HepG2 (cell line): ENCODE data around the gene CITED4. TPM values are rescaled to one million over a fixed set of nuclear protein-coding genes. Genes with fewer than 3 reads are reported as not detected.
A peak's percentile ranks its signal among the peaks of the same experiment; 100 is the strongest.

Experiments used
- ATAC-seq: fragments of 200-7000 bp; cut with Tn5 transposase; 3 replicates; pipeline ENCODE4 v1.9.1; 2020; ENCODE audit warnings: mild to moderate bottlenecking, moderate library complexity
- BruUV-seq: library from RNA; stranded (reverse); fragments of 400-500 nt; replicated peaks from 2 replicates; lab custom pipeline; 2021; lab: Mats Ljungman, UMichigan
- CTCF ChIA-PET: fragments of 300-600 bp; formaldehyde crosslinking; extraction: SDS; loops from one replicate; lab custom pipeline; 2021; ENCODE audit warnings: low total read pairs, inconsistent platforms, low intra/inter-chr PET ratio; lab: Yijun Ruan, JAX
- POLR2A ChIA-PET: fragments of 350-600 bp; sonication (Branson Sonifier 250); formaldehyde crosslinking; loops from one replicate; lab custom pipeline; 2020; ENCODE audit warnings: antibody characterized with exemption, inconsistent platforms; lab: Yijun Ruan, JAX
- DNase-seq: peaks from one replicate; pipeline ENCODE4 v3.0.0-alpha.2; 2015; ENCODE audit warnings: low spot score
- FAIRE-seq: peaks from 3 replicates; lab custom pipeline; 2011; peaks lifted over from hg19 to GRCh38; lab: Jason Lieb, UNC
- H2AFZ ChIP-seq: one replicate; pipeline ENCODE4 v1.6.1; 2011; ENCODE audit warnings: low read length, inconsistent platforms
- H3K27ac ChIP-seq: fragments of 300-600 bp; 3 replicates; pipeline ENCODE4 v1.8.0; 2011; ENCODE audit warnings: mixed run types, mild to moderate bottlenecking, mixed read lengths, low read length, inconsistent platforms; ENCODE audit not compliant: insufficient read depth; ENCODE audit errors: extremely low read length
- H3K27me3 ChIP-seq, 2 experiments: fragments of 200-600 bp in 1 of 2; 2 replicates in 1 of 2; 3 replicates in 1 of 2; pipeline versions ENCODE4 v1.6.0 to v1.8.0; 2011; ENCODE audit warnings: low read length in 2 of 2, mild to moderate bottlenecking in 2 of 2, moderate library complexity in 2 of 2, inconsistent platforms in 1 of 2; ENCODE audit not compliant: insufficient read depth in 2 of 2, control insufficient read depth in 1 of 2
- H3K36me3 ChIP-seq, 2 experiments: fragments of 200-600 bp in 1 of 2; replicated peaks in 1 of 2; 2 replicates in 1 of 2; 3 replicates in 1 of 2; pipeline versions ENCODE4 v1.5.1 to v1.8.0; 2011; ENCODE audit warnings: low read length in 2 of 2, inconsistent platforms in 1 of 2; ENCODE audit not compliant: insufficient read depth in 2 of 2, control insufficient read depth in 1 of 2
- H3K4me1 ChIP-seq: 2 replicates; pipeline ENCODE4 v1.5.1; 2012; ENCODE audit warnings: low read length, inconsistent platforms; ENCODE audit not compliant: insufficient read depth
- H3K4me2 ChIP-seq: 2 replicates; pipeline ENCODE4 v1.6.0; 2011; ENCODE audit warnings: low read depth, low read length, inconsistent platforms
- H3K4me3 ChIP-seq, 3 experiments: fragments of 200-600 bp in 1 of 3; sonication (generic), shearing (Covaris generic) in 1 of 3; replicated peaks in 1 of 3; 2 replicates each; pipeline ENCODE4 v1.5.1; 2011 to 2016; ENCODE audit warnings: low read length in 3 of 3, inconsistent platforms in 2 of 3, low read depth in 2 of 3, mild to moderate bottlenecking in 2 of 3, control low read depth in 1 of 3, mixed read lengths in 1 of 3; ENCODE audit not compliant: insufficient read depth in 1 of 3
- H3K79me2 ChIP-seq: one replicate; pipeline ENCODE4 v1.6.1; 2011; ENCODE audit warnings: low read length, inconsistent platforms; ENCODE audit not compliant: insufficient read depth
- H3K9ac ChIP-seq: 2 replicates; pipeline ENCODE4 v1.6.0; 2011; ENCODE audit warnings: mild to moderate bottlenecking, low read depth, low read length, inconsistent platforms; ENCODE audit not compliant: insufficient read depth
- H3K9me3 ChIP-seq: 2 replicates; pipeline ENCODE4 v1.5.1; 2012; ENCODE audit warnings: mild to moderate bottlenecking, low read length
- H4K20me1 ChIP-seq: 2 replicates; pipeline ENCODE4 v1.6.0; 2011; ENCODE audit warnings: inconsistent platforms, mild to moderate bottlenecking, low read length, moderate library complexity; ENCODE audit not compliant: insufficient read depth
- HINFP ChIP-seq: sonication (generic); formaldehyde crosslinking; IDR thresholded peaks from 2 replicates; pipeline ENCODE4 v1.4.0; 2020; ENCODE audit warnings: low read depth, mild to moderate bottlenecking, missing genetic modification reagents
- HOXA7 ChIP-seq: sonication (generic); formaldehyde crosslinking; IDR thresholded peaks from 2 replicates; pipeline ENCODE4 v1.8.1; 2022; ENCODE audit warnings: mild to moderate bottlenecking, missing genetic modification reagents, moderate library complexity
- KDM3A ChIP-seq: IDR thresholded peaks from 2 replicates; pipeline ENCODE4 v1.6.1; 2018; ENCODE audit warnings: low read depth, missing compliant biosample characterization
- KLF13 ChIP-seq: sonication (generic); formaldehyde crosslinking; IDR thresholded peaks from 2 replicates; pipeline ENCODE4 v1.4.0; 2020; ENCODE audit warnings: mild to moderate bottlenecking, missing genetic modification reagents
- MXD4 ChIP-seq: IDR thresholded peaks from 2 replicates; pipeline ENCODE4 v1.6.1; 2016; ENCODE audit warnings: mild to moderate bottlenecking, missing biosample characterization, missing genetic modification reagents
- NFKBIZ ChIP-seq: IDR thresholded peaks from 2 replicates; pipeline ENCODE4 v1.6.1; 2018; ENCODE audit warnings: missing genetic modification reagents, missing compliant biosample characterization
- PAF1 ChIP-seq: IDR thresholded peaks from 2 replicates; pipeline ENCODE4 v1.6.1; 2016; ENCODE audit warnings: missing genetic modification reagents, missing compliant biosample characterization
- POLR2G ChIP-seq: fragments of 200-400 bp; formaldehyde crosslinking; IDR thresholded peaks from 2 replicates; pipeline ENCODE4 v1.6.1; 2018; ENCODE audit warnings: mild to moderate bottlenecking, low read depth, low read length, moderate library complexity
- SAP130 ChIP-seq: IDR thresholded peaks from 2 replicates; pipeline ENCODE4 v1.6.1; 2016; ENCODE audit warnings: low read depth
- SATB2 ChIP-seq: sonication (generic); formaldehyde crosslinking; IDR thresholded peaks from 2 replicates; pipeline ENCODE4 v1.5.0; 2020; ENCODE audit warnings: missing genetic modification reagents
- U2AF1 ChIP-seq: fragments of 200-400 bp; formaldehyde crosslinking; optimal IDR thresholded peaks from 2 replicates; pipeline ENCODE3; 2017; ENCODE audit warnings: mild to moderate bottlenecking, low read depth, low read length
- ZBTB7B ChIP-seq: sonication (generic); formaldehyde crosslinking; IDR thresholded peaks from 2 replicates; pipeline ENCODE4 v1.4.0; 2020; ENCODE audit warnings: missing genetic modification reagents
- ZNF12 ChIP-seq: sonication (generic); formaldehyde crosslinking; IDR thresholded peaks from 2 replicates; pipeline ENCODE4 v1.5.0; 2020; ENCODE audit warnings: missing genetic modification reagents
- ZNF124 ChIP-seq: sonication (generic); formaldehyde crosslinking; IDR thresholded peaks from 2 replicates; pipeline ENCODE4 v1.4.0; 2020; ENCODE audit warnings: missing genetic modification reagents
- ZNF275 ChIP-seq: sonication (generic); formaldehyde crosslinking; IDR thresholded peaks from 2 replicates; pipeline ENCODE4 v1.8.0; 2022; ENCODE audit warnings: missing genetic modification reagents, mild to moderate bottlenecking, inconsistent platforms, borderline replicate concordance
- ZNF329 ChIP-seq: sonication (generic); formaldehyde crosslinking; IDR thresholded peaks from 2 replicates; pipeline ENCODE4 v1.9.0; 2021; ENCODE audit warnings: low read depth, mild to moderate bottlenecking, missing genetic modification reagents
- ZNF430 ChIP-seq: sonication (generic); formaldehyde crosslinking; IDR thresholded peaks from 2 replicates; pipeline ENCODE4 v1.9.0; 2021; ENCODE audit warnings: mild to moderate bottlenecking, missing genetic modification reagents
- ZNF615 ChIP-seq: sonication (generic); formaldehyde crosslinking; IDR thresholded peaks from 2 replicates; pipeline ENCODE4 v1.5.0; 2020; ENCODE audit warnings: mild to moderate bottlenecking, missing genetic modification reagents, borderline replicate concordance
- ZNF775 ChIP-seq: sonication (generic); formaldehyde crosslinking; IDR thresholded peaks from 2 replicates; pipeline ENCODE4 v1.4.0; 2020; ENCODE audit warnings: missing genetic modification reagents, mild to moderate bottlenecking, moderate library complexity, borderline replicate concordance
- ZNF780A ChIP-seq: sonication (generic); formaldehyde crosslinking; IDR thresholded peaks from 2 replicates; pipeline ENCODE4 v1.8.0; 2022; ENCODE audit warnings: mild to moderate bottlenecking, missing genetic modification reagents, moderate library complexity
- ZNF781 ChIP-seq: sonication (generic); formaldehyde crosslinking; IDR thresholded peaks from 2 replicates; pipeline ENCODE4 v1.5.1; 2020; ENCODE audit warnings: borderline replicate concordance, mild to moderate bottlenecking, missing genetic modification reagents; ENCODE audit errors: not compliant biosample characterization
- ZNF841 ChIP-seq: sonication (generic); formaldehyde crosslinking; IDR thresholded peaks from 2 replicates; pipeline ENCODE4 v1.8.1; 2023; ENCODE audit warnings: missing genetic modification reagents, borderline replicate concordance
- ZNF879 ChIP-seq: sonication (generic); formaldehyde crosslinking; IDR thresholded peaks from 2 replicates; pipeline ENCODE4 v1.8.1; 2023; ENCODE audit warnings: missing genetic modification reagents
- WGBS: methylation state at CpG from one replicate; pipeline ENCODE4 v1.1.6; 2017; ENCODE audit warnings: low lambda C conversion rate; 5-methylcytosine and 5-hydroxymethylcytosine counted together
- in situ Hi-C: cut with HindIII; loops from 2 replicates; pipeline ENCODE4 v1.10.0; 2017; ENCODE audit warnings: low pct_unique_long_range_greater_than_20kb; ENCODE audit not compliant: extremely low pct_ligation_motif_present
- intact Hi-C: fragments of 100-400 bp; cut with micrococcal nuclease; formaldehyde crosslinking; loops from one replicate; pipeline ENCODE4 v1.10.0; 2022; ENCODE audit not compliant: unreplicated experiment
- polyA plus RNA-seq, 8 experiments: library from polyadenylated mRNA; depleted of rRNA in 3 of 8; stranded (reverse) in 7 of 8; unstranded in 1 of 8; fragments of >200 nt; fragmentation: Illumina TruSeq in 4 of 8; extraction: Trizol in 4 of 8; gene quantifications; 2 replicates each; pipeline versions ENCODE4 v1.2.1 to v1.2.3, GENCODE V29; 2011 to 2016; ENCODE audit warnings: low read depth in 4 of 8, missing spikeins in 1 of 8, mixed read lengths in 1 of 8; ENCODE audit not compliant: insufficient read depth in 1 of 8
- total RNA-seq, 5 experiments: library from RNA; depleted of rRNA; stranded (reverse); fragments of >200 nt; fragmentation: Illumina TruSeq; extraction: Trizol; gene quantifications; 2 replicates each; pipeline ENCODE4 v1.2.3, GENCODE V29; 2016; ENCODE audit warnings: low read depth in 1 of 5

Gene CITED4
- total and polyA plus RNA-seq, 2 of the 13 experiments (the other 11 are each of a cell fraction or from before 2014, with no cell fraction given), result 1.5 to 9.9 TPM

- no peak for TF ChIP-seq MXD4
- no peak for TF ChIP-seq ZNF615
- TF ChIP-seq KLF13 (CRISPR knock-in tag), result no peak
- TF ChIP-seq ZNF879, result no peak
- no peak for TF ChIP-seq ZNF12 (CRISPR knock-in tag)
- TF ChIP-seq PAF1 (CRISPR knock-in tag), result no peak
- TF ChIP-seq NFKBIZ, result no peak
- TF ChIP-seq ZNF430, result 0 out of 2 replicates have a peak, but pooled peaks have one; percentile 30
- TF ChIP-seq ZNF775, result no peak
- no peak for TF ChIP-seq SAP130
- no peak; the same call in 1 of the 2 replicates for TF ChIP-seq ZBTB7B (CRISPR knock-in tag)
- TF ChIP-seq, all 625 proteins: peak for 38
Observed at GRCh38 chr1:40861224-40862003, 749 bp downstream of the CITED4 start (continued).

GRCh38 chr1:40860706-40861223 lies 1.4 kb downstream of the CITED4 start:
- no peaks in the 10 kb centered on the region for H3K36me3 ChIP-seq
- WGBS, result 2% methylated on average over 8 of the region's 10 CpGs
- no peak for FAIRE-seq
- no peak for ATAC-seq
- CTCF ChIA-PET, result no interaction called here
- peak overlapping the region; percentile 73 for H3K4me2 ChIP-seq
- POLR2A ChIA-PET, result interaction anchor here (0.6 to 3.2 kb wide), 9 partner anchors 16 to 170 kb away, joined by 3 to 93 read pairs (median 13); partner anchors contain the start of genes CTPS1 and NFYC
- no TSS peak for BruUV-seq
- in situ Hi-C loops, result no loop called here
- H3K79me2 ChIP-seq, result no peaks in the 10 kb centered on the region
- no peak overlapping the region for H3K27ac ChIP-seq
- no peak for DNase-seq
- H3K9ac ChIP-seq, result peak overlapping the region; percentile 73; the same call in 1 of the 2 replicates
- H3K27me3 ChIP-seq, result peaks cover 2 to 46% of the 10 kb centered on the region in 2 experiments; a peak in 4 of 5 replicates
- H3K4me1 ChIP-seq, result peaks cover 31% of the 10 kb centered on the region
- intact Hi-C loops, result no loop called here
- H2AFZ ChIP-seq, result no peak overlapping the region
- H3K4me3 ChIP-seq, result peak overlapping the region; percentile 38 to 76 (median 52)
- H3K9me3 ChIP-seq, result no peaks in the 10 kb centered on the region
- no peaks in the 10 kb centered on the region for H4K20me1 ChIP-seq
- TF ChIP-seq KDM3A (CRISPR knock-in tag), result no peak
- TF ChIP-seq HINFP (CRISPR knock-in tag), result no peak
- no peak for TF ChIP-seq ZNF124 (CRISPR knock-in tag)
- TF ChIP-seq HOXA7, result no peak
- no peak for TF ChIP-seq ZNF841 (CRISPR knock-in tag)
- no peak for TF ChIP-seq U2AF1
- TF ChIP-seq ZNF275 (CRISPR knock-in tag), result no peak
- no peak for TF ChIP-seq ZNF781 (CRISPR knock-in tag)
- TF ChIP-seq ZNF780A (CRISPR knock-in tag), result no peak
- TF ChIP-seq SATB2, result no peak
- no peak for TF ChIP-seq ZNF329 (CRISPR knock-in tag)
- TF ChIP-seq POLR2G, result no peak
